ENCODE measurements around the gene TLCD5. TPM values are rescaled to one million over a fixed set of nuclear protein-coding genes. Genes with fewer than 3 reads are reported as not detected.

TLCD5 gene
- total RNA-seq (2021) (11.1 and 13.4 TPM in 2 replicates), Bru-seq, nascent RNA (percentile 86 among the genes with signal in this experiment), BruChase-seq, experiment 1, labeled RNA remaining after a 2-hour chase (percentile 91 among the genes with signal in this experiment), BruChase-seq, experiment 2, labeled RNA remaining after a 6-hour chase (percentile 77 among the genes with signal in this experiment)
- long read RNA-seq, full-length matches to known transcripts, result 5 of 14 reads
- long read RNA-seq, partial matches to known transcripts, result 2 of 14 reads
- long read RNA-seq, other reads (novel, unspliced or antisense), result 7 of 14 reads

DNA sequence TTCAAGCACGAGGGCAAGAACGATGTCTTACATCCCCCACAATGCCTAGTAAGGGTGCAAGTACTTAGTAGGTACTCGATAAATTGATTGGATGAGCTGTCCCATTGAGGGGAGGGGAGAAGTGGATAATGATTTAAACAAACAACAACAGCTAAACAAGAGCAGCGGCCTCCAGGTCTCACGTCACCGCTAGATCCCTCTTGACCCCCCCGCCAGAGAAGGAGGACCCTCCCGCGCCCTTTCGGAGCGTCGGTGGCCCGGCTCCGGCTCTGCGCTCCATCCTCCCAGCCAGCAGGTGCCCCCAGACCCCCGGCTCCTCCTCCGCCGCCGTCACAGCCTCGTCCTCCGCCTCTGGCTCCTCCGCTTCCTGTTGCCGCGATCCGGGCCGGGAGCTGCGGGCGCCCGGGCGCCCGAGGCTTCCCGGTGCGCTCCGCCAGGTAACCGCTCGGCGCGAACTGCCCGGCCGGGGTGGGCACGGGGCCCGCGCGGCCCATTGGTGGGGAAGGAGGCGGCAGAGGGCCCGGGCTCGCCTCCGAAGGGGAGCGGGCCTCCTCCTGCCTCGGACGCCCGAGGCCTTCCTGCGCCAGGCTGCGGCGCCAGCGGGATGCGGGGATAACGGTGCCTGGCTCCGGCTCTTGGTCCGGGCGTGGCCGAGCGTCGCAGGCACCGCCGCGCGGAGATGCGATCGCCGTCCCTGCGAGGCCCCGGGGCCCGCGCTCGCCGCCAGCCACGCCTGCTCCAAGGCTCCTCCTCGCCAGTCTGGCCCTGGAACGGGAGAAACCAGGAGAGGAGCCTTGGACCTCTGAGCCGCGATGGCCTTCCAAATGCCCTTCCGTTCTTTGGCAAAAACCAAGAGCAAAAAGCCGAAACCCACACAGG lies at the start of gene TLCD5:
Gene TLCD5, plus strand, starts transcription at position 368 of the 879 bp plus-strand sequence. CDS start 2,143 bp downstream, outside the sequence.
- intact Hi-C loops (cut with micrococcal nuclease; ENCODE audit: unreplicated experiment), result no loop called here
- Histone ChIP-seq H3K4me3 (ENCODE audit: low read depth, low read length, poor library complexity, severe bottlenecking) (peak within 1 kb of the TSS; percentile 73), H3K27me3 (replicated peaks; ENCODE audit: insufficient read depth, low read depth, low read length, poor library complexity) (no peaks in the 10 kb centered on the region), H3K4me1 (ENCODE audit: insufficient read depth, low read length, poor library complexity, severe bottlenecking) (peaks cover 22% of the 10 kb centered on the region), H3K27ac (ENCODE audit: low read depth, low read length, poor library complexity, severe bottlenecking) (peak within 1 kb of the TSS; percentile 83), H3K9me3 (ENCODE audit: low read depth, low read length, poor library complexity, severe bottlenecking) (no peaks in the 10 kb centered on the region), H3K36me3 (ENCODE audit: insufficient read depth, low read length, poor library complexity, severe bottlenecking) (peaks cover 4% of the 10 kb centered on the region)
- peak; percentile 89 for DNase-seq (ENCODE audit: low spot score)
- BruUV-seq (replicated peaks), result no TSS peak
- POLR2A ChIA-PET (ENCODE audit: low non-redundant PET), result no interaction called here
- CTCF ChIA-PET, result interaction anchor here (1.1 kb wide), 1 partner anchor 107 kb away, joined by 3 read pairs; no protein-coding TSS in a partner anchor
- TF ChIP-seq, protein P1, sequence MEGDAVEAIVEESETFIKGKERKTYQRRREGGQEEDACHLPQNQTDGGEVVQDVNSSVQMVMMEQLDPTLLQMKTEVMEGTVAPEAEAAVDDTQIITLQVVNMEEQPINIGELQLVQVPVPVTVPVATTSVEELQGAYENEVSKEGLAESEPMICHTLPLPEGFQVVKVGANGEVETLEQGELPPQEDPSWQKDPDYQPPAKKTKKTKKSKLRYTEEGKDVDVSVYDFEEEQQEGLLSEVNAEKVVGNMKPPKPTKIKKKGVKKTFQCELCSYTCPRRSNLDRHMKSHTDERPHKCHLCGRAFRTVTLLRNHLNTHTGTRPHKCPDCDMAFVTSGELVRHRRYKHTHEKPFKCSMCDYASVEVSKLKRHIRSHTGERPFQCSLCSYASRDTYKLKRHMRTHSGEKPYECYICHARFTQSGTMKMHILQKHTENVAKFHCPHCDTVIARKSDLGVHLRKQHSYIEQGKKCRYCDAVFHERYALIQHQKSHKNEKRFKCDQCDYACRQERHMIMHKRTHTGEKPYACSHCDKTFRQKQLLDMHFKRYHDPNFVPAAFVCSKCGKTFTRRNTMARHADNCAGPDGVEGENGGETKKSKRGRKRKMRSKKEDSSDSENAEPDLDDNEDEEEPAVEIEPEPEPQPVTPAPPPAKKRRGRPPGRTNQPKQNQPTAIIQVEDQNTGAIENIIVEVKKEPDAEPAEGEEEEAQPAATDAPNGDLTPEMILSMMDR (conservative IDR thresholded peaks at IDR 0.05; ENCODE audit: low read depth, low read length), result peak; percentile 51
- TF ChIP-seq EZH2 (IDR thresholded peaks at IDR 0.05; ENCODE audit: borderline replicate concordance, low read depth, low read length, poor library complexity, severe bottlenecking), result no peak

DNA sequence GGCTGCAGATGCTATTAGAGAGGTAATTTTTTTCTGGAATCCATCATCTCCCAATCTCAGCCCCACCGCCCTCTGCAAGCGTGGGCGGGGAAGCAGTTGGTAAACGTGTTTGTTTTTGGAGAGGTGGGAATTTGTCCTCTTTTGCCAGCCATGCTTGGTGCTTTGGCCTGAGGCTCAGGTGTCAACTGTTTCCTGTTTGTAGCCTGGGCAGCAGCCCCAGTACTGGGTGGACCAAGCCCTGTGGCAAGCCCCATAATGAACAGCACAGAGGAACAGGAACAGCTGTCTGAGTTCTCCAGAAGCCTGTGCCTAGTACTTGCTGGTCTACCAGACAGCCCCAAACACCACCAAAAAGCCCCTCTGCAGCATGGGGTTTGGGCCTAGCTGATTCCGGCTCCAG lies 45.6 kb upstream of the TLCD5 start:
- no TSS peak for BruUV-seq (replicated peaks)
- intact Hi-C loops (cut with micrococcal nuclease; ENCODE audit: unreplicated experiment), result no loop called here
- Histone ChIP-seq H3K36me3 (ENCODE audit: insufficient read depth, low read length, poor library complexity, severe bottlenecking) (no peaks in the 10 kb centered on the region), H3K27ac (ENCODE audit: low read depth, low read length, poor library complexity, severe bottlenecking) (no peak overlapping the region), H3K4me1 (ENCODE audit: insufficient read depth, low read length, poor library complexity, severe bottlenecking) (no peaks in the 10 kb centered on the region), H3K27me3 (replicated peaks; ENCODE audit: insufficient read depth, low read depth, low read length, poor library complexity) (no peaks in the 10 kb centered on the region), H3K9me3 (ENCODE audit: low read depth, low read length, poor library complexity, severe bottlenecking) (no peaks in the 10 kb centered on the region), H3K4me3 (ENCODE audit: low read depth, low read length, poor library complexity, severe bottlenecking) (no peak overlapping the region)
- DNase-seq (ENCODE audit: low spot score), result no peak
- no peak for TF ChIP-seq EZH2 (IDR thresholded peaks at IDR 0.05; ENCODE audit: borderline replicate concordance, low read depth, low read length, poor library complexity, severe bottlenecking)
- TF ChIP-seq, protein P1 (conservative IDR thresholded peaks at IDR 0.05; ENCODE audit: low read depth, low read length), result no peak
- ChIA-PET CTCF (no interaction called here), POLR2A (ENCODE audit: low non-redundant PET) (no interaction called here)

DNA sequence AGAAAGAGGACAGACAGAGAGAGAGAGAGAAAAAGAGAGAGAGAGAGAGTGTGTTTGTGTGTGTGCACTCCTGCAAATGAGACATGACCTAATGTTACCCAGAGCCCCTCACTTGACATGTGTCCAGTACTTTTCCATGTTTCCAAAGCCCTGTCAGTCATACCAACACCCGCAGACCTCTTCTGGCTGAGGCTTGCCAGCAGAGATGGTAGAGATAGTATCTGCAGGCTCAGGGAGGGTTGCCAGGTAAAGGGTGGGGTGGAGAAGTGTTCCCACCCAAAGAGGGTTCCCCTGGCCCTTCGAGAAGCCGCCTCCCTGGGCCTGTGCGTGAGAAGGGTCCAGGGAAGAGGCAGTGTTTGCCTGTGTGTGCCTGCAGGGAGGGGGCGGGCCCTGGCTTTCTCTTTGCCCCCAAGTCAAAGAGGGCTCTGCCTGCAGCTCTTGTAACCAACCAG lies 44.5 kb upstream of the TLCD5 start:
- intact Hi-C loops (cut with micrococcal nuclease; ENCODE audit: unreplicated experiment), result no loop called here
- Histone ChIP-seq H3K4me3 (ENCODE audit: low read depth, low read length, poor library complexity, severe bottlenecking) (no peak overlapping the region), H3K36me3 (ENCODE audit: insufficient read depth, low read length, poor library complexity, severe bottlenecking) (no peaks in the 10 kb centered on the region), H3K27ac (ENCODE audit: low read depth, low read length, poor library complexity, severe bottlenecking) (no peak overlapping the region), H3K9me3 (ENCODE audit: low read depth, low read length, poor library complexity, severe bottlenecking) (no peaks in the 10 kb centered on the region), H3K27me3 (replicated peaks; ENCODE audit: insufficient read depth, low read depth, low read length, poor library complexity) (no peaks in the 10 kb centered on the region), H3K4me1 (ENCODE audit: insufficient read depth, low read length, poor library complexity, severe bottlenecking) (no peaks in the 10 kb centered on the region)
- no peak for DNase-seq (ENCODE audit: low spot score)
- CTCF ChIA-PET, result no interaction called here
- POLR2A ChIA-PET (ENCODE audit: low non-redundant PET), result no interaction called here
- TF ChIP-seq EZH2 (IDR thresholded peaks at IDR 0.05; ENCODE audit: borderline replicate concordance, low read depth, low read length, poor library complexity, severe bottlenecking), result no peak
- TF ChIP-seq, protein P1 (conservative IDR thresholded peaks at IDR 0.05; ENCODE audit: low read depth, low read length), result no peak
- BruUV-seq (replicated peaks), result no TSS peak
